Mesenchymal stem cell (in vitro differentiated cells and primary cell): Measurements from ENCODE around the gene PHF2.

Experiments used
- DNase-seq: peaks from one replicate; pipeline ENCODE4 v3.0.0-alpha.2; 2013
- H2AFZ ChIP-seq: one replicate; pipeline ENCODE4 v1.6.1; 2013; ENCODE audit warnings: low read depth, mild to moderate bottlenecking, control low read depth, inconsistent platforms, low read length, moderate library complexity
- H2AK5ac ChIP-seq: 2 replicates; pipeline ENCODE4 v1.6.1; 2013; ENCODE audit warnings: low read length, moderate library complexity, mild to moderate bottlenecking, inconsistent platforms; ENCODE audit not compliant: severe bottlenecking
- H2BK120ac ChIP-seq: one replicate; pipeline ENCODE4 v1.6.1; 2013; ENCODE audit warnings: low read depth, mild to moderate bottlenecking, inconsistent platforms, low read length, moderate library complexity
- H2BK12ac ChIP-seq, 2 experiments: one replicate each; pipeline ENCODE4 v1.6.1; 2013; ENCODE audit warnings: inconsistent platforms in 2 of 2, low read length in 2 of 2, mild to moderate bottlenecking in 2 of 2, moderate library complexity in 2 of 2, control low read depth in 1 of 2
- H2BK15ac ChIP-seq: one replicate; pipeline ENCODE4 v1.6.1; 2013; ENCODE audit warnings: mild to moderate bottlenecking, low read depth, inconsistent platforms; ENCODE audit not compliant: poor library complexity, severe bottlenecking
- H2BK5ac ChIP-seq: 2 replicates; pipeline ENCODE4 v1.6.1; 2013; ENCODE audit warnings: low read depth, mild to moderate bottlenecking, low read length, control low read depth, inconsistent platforms; ENCODE audit not compliant: poor library complexity, severe bottlenecking
- H3K14ac ChIP-seq, 2 experiments: one replicate each; pipeline ENCODE4 v1.6.1; 2013; ENCODE audit warnings: inconsistent platforms in 2 of 2, low read length in 2 of 2, control low read depth in 1 of 2, mild to moderate bottlenecking in 1 of 2, moderate library complexity in 1 of 2
- H3K18ac ChIP-seq, 2 experiments: one replicate each; pipeline ENCODE4 v1.6.1; 2013; ENCODE audit warnings: inconsistent platforms in 2 of 2, low read length in 2 of 2, control low read depth in 1 of 2, low read depth in 1 of 2, mild to moderate bottlenecking in 1 of 2
- H3K23ac ChIP-seq, 2 experiments: one replicate each; pipeline ENCODE4 v1.6.1; 2013; ENCODE audit warnings: inconsistent platforms in 2 of 2, low read length in 2 of 2, mild to moderate bottlenecking in 2 of 2, moderate library complexity in 2 of 2, control low read depth in 1 of 2
- H3K27ac ChIP-seq: 2 replicates; pipeline ENCODE4 v1.5.1; 2013; ENCODE audit warnings: mild to moderate bottlenecking, moderate library complexity, low read length, control low read depth, inconsistent platforms; ENCODE audit not compliant: poor library complexity, severe bottlenecking
- H3K27me3 ChIP-seq, 2 experiments: 2 replicates each; pipeline versions ENCODE4 v1.6.1 to v1.7.0; 2013; ENCODE audit warnings: low read length in 2 of 2, mild to moderate bottlenecking in 2 of 2, moderate library complexity in 2 of 2, control low read depth in 1 of 2, inconsistent platforms in 1 of 2; ENCODE audit not compliant: control insufficient read depth in 1 of 2, insufficient read depth in 1 of 2
- H3K36me3 ChIP-seq, 2 experiments: 2 replicates each; pipeline versions ENCODE4 v1.6.1 to v1.7.0; 2013; ENCODE audit warnings: low read length in 2 of 2, control low read depth in 1 of 2, inconsistent platforms in 1 of 2, low read depth in 1 of 2, mild to moderate bottlenecking in 1 of 2; ENCODE audit not compliant: insufficient read depth in 2 of 2, control insufficient read depth in 1 of 2
- H3K4ac ChIP-seq, 2 experiments: one replicate each; pipeline ENCODE4 v1.6.1; 2013; ENCODE audit warnings: inconsistent platforms in 2 of 2, low read length in 2 of 2, mild to moderate bottlenecking in 2 of 2, moderate library complexity in 2 of 2, control low read depth in 1 of 2, low read depth in 1 of 2
- H3K4me1 ChIP-seq: 2 replicates; pipeline ENCODE4 v1.6.1; 2013; ENCODE audit warnings: low read depth, low read length, control low read depth; ENCODE audit not compliant: control insufficient read depth, insufficient read depth
- H3K4me2 ChIP-seq: 2 replicates; pipeline ENCODE4 v1.6.1; 2013; ENCODE audit warnings: low read length, mild to moderate bottlenecking, inconsistent platforms; ENCODE audit not compliant: poor library complexity, severe bottlenecking
- H3K4me3 ChIP-seq, 2 experiments: 2 replicates each; pipeline versions ENCODE4 v1.5.1 to v1.7.0; 2013; ENCODE audit warnings: low read length in 2 of 2, mild to moderate bottlenecking in 2 of 2, control low read depth in 1 of 2, low read depth in 1 of 2; ENCODE audit not compliant: insufficient read depth in 1 of 2
- H3K79me1 ChIP-seq: replicated peaks from 2 replicates; pipeline ENCODE4 v1.6.1; 2013; ENCODE audit warnings: mild to moderate bottlenecking, control low read depth, low read length, inconsistent platforms; ENCODE audit not compliant: poor library complexity, severe bottlenecking
- H3K9ac ChIP-seq: 2 replicates; pipeline ENCODE4 v1.7.0; 2013; ENCODE audit warnings: mild to moderate bottlenecking, low read length, moderate library complexity
- H3K9me3 ChIP-seq: 2 replicates; pipeline ENCODE4 v1.7.0; 2013; ENCODE audit warnings: mild to moderate bottlenecking, low read length; ENCODE audit not compliant: control insufficient read depth
- H4K8ac ChIP-seq: one replicate; pipeline ENCODE4 v1.6.1; 2013; ENCODE audit warnings: inconsistent platforms, mild to moderate bottlenecking, low read length, moderate library complexity
- H4K91ac ChIP-seq: one replicate; pipeline ENCODE4 v1.6.1; 2013; ENCODE audit warnings: mild to moderate bottlenecking, low read length, inconsistent platforms
- WGBS: methylation state at CpG from one replicate; pipeline ENCODE4 v1.1.7; 2013; ENCODE audit warnings: mixed read lengths; 5-methylcytosine and 5-hydroxymethylcytosine counted together

PHF2 gene

GRCh38 chr9:93630806-93631411 is 54.5 kb downstream of the PHF2 start:
- Histone ChIP-seq H2BK120ac (no peak overlapping the region), H3K79me1 (peaks cover 38% of the 10 kb centered on the region), H3K9ac (no peak overlapping the region), H3K4me3 (no peak overlapping the region), H4K91ac (no peak overlapping the region), H3K14ac (no peak overlapping the region), H2BK15ac (no peak overlapping the region), H3K27ac (no peak overlapping the region), H3K4ac (no peak overlapping the region), H3K18ac (no peak overlapping the region), H3K36me3 (peaks cover 31 to 53% of the 10 kb centered on the region in 2 experiments), H3K4me2 (no peak overlapping the region), H2BK12ac (no peak overlapping the region), H3K27me3 (no peaks in the 10 kb centered on the region), H4K8ac (no peak overlapping the region), H2AK5ac (no peak overlapping the region), H2AFZ (no peak overlapping the region), H2BK5ac (no peak overlapping the region), H3K9me3 (peaks cover 6% of the 10 kb centered on the region), H3K4me1 (peaks cover 2% of the 10 kb centered on the region), H3K23ac (no peak overlapping the region)
- 97% methylated on average over 7 of the region's 7 CpGs for WGBS
- DNase-seq = no peak

- H4K91ac ChIP-seq = no peak overlapping the region
- DNase-seq = no peak
- no peak overlapping the region for H3K4ac ChIP-seq
- H3K18ac ChIP-seq = no peak overlapping the region
- H2BK15ac ChIP-seq = no peak overlapping the region
- peaks cover 21% of the 10 kb centered on the region for H3K9me3 ChIP-seq
- H2AFZ ChIP-seq = no peak overlapping the region
- no peak overlapping the region for H2BK5ac ChIP-seq
- H3K27me3 ChIP-seq = no peaks in the 10 kb centered on the region
- WGBS = 91% methylated on average over 19 of the region's 19 CpGs
- no peak overlapping the region for H2AK5ac ChIP-seq
- no peak overlapping the region for H3K9ac ChIP-seq
- H3K4me1 ChIP-seq = peaks cover 2% of the 10 kb centered on the region
- H3K23ac ChIP-seq = no peak overlapping the region
- H3K27ac ChIP-seq = no peak overlapping the region
- no peak overlapping the region for H2BK120ac ChIP-seq
- H4K8ac ChIP-seq = no peak overlapping the region
- no peak overlapping the region for H3K4me3 ChIP-seq
- H3K79me1 ChIP-seq = peaks cover 36% of the 10 kb centered on the region
- H2BK12ac ChIP-seq = no peak overlapping the region
- H3K4me2 ChIP-seq = no peak overlapping the region
- no peak overlapping the region for H3K14ac ChIP-seq
- peaks cover 58 to 63% of the 10 kb centered on the region in 2 experiments for H3K36me3 ChIP-seq
Observed at GRCh38 chr9:93633492-93634221, 57.3 kb downstream of the PHF2 start.

- no peak overlapping the region for H3K4me3 ChIP-seq
- no peak overlapping the region for H3K23ac ChIP-seq
- H3K4ac ChIP-seq = no peak overlapping the region
- peaks cover 30% of the 10 kb centered on the region for H3K79me1 ChIP-seq
- H3K9me3 ChIP-seq = peaks cover 29% of the 10 kb centered on the region
- H3K9ac ChIP-seq = no peak overlapping the region
- 85% methylated on average over 10 of the region's 10 CpGs for WGBS
- peaks cover 2% of the 10 kb centered on the region for H3K4me1 ChIP-seq
- no peak overlapping the region for H2AK5ac ChIP-seq
- H3K27me3 ChIP-seq = no peaks in the 10 kb centered on the region
- DNase-seq = no peak
- no peak overlapping the region for H3K14ac ChIP-seq
- H4K8ac ChIP-seq = no peak overlapping the region
- no peak overlapping the region for H2AFZ ChIP-seq
- no peak overlapping the region for H4K91ac ChIP-seq
- no peak overlapping the region for H2BK120ac ChIP-seq
- H2BK12ac ChIP-seq = no peak overlapping the region
- peaks cover 63 to 64% of the 10 kb centered on the region in 2 experiments for H3K36me3 ChIP-seq
- H2BK5ac ChIP-seq = no peak overlapping the region
- H3K27ac ChIP-seq = no peak overlapping the region
- no peak overlapping the region for H3K4me2 ChIP-seq
- H2BK15ac ChIP-seq = no peak overlapping the region
- H3K18ac ChIP-seq = no peak overlapping the region
Observed at GRCh38 chr9:93634311-93635185, 58.2 kb downstream of the PHF2 start.
